Fibroblast of mammary gland (primary cell): ENCODE results near the gene SNED1.

ENCODE experiments used
- DNase-seq: peaks from one replicate; pipeline ENCODE4 v3.0.0-alpha.2; 2010; ENCODE audit warnings: low read depth
- H3K4me3 ChIP-seq: 2 replicates; pipeline ENCODE4 v1.5.1; 2011; ENCODE audit warnings: low read depth, mild to moderate bottlenecking, low read length, moderate library complexity; ENCODE audit not compliant: control insufficient read depth
- CTCF ChIP-seq: conservative IDR thresholded peaks from 2 replicates; pipeline ENCODE4 v1.5.1; 2011; ENCODE audit warnings: low read depth, low read length, inconsistent platforms; ENCODE audit not compliant: control insufficient read depth, insufficient read depth

The SNED1 gene

DNA sequence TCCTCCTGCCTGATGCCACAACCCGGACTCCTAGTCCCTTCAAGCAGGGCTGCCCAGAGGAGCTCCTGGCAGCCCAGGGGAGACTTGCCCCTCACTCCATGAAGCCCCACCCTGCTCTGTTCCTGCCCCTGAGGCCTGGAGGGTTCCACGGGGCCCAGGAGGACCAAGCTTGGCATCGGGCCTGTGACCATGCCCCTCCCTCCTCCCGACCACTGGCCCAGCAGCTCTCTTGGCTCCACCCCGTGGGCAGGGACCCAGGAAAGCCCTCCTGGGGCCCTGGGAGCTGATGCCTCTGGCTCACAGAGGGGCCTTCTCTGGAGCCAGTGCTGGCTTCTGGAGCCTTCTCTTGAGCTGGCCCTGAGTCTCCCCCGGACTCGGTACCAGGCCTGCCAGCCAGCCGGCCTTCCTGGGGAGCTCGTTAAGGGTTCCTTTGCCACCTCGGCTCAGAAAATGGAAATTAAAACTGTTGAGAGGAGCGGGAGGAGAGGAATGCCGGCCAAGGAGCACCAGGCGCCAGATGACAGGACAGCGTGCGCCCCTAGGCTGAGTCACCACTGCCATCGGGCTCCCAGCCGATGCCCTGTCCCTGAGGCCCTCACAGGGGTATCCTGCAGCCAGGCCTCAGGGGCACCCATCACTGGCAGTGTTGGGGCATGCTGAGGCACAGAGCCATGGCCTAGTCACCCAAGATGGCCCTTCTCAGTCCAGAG is 40.6 kb upstream of the SNED1 start:
- no peak for DNase-seq
- TF ChIP-seq CTCF: no peak
- H3K4me3 ChIP-seq: no peak overlapping the region

DNA sequence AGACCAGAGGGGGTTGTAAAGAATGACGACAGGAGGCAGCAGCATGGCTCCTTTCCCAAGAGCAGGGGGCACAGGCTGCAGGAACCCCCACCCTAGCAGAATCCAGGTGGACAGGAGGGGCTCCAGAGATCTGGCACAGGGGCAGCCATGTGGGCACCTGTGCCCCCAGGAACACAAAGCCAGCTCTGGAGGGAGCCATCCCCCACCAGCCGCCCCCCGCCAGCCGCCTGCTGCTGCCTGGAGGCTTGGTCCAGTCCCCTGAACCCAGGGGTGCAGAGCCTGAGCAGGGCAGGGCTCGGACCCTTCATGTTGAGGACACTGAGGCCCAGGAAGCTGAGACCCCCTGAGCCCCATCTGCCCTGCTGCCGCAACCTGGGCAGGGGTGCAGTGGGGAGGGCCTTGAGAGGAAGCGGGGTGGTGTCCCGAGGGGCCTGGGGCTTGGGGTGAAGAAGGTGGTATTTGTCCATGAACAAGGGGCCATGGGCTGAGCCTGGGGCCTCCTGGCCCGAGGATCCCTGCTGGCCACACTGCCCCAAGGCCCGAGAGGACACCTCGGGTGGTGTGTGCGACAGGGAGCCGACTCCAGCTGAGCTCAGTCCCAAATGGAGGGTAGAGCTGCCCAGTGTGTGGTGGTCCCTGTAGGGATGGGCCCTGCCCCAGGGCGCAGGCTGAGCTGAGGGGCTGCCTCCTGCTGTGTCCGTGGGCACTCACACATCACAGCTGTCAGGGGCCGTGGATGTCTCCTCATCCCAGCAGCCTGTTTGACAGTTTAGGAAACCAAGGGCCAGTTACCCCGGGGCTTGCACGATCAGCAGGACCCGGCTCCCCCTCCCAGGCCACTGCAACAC is 39.8 kb upstream of the SNED1 start:
- no peak for TF ChIP-seq CTCF
- DNase-seq: no peak
- no peak overlapping the region for H3K4me3 ChIP-seq

DNA sequence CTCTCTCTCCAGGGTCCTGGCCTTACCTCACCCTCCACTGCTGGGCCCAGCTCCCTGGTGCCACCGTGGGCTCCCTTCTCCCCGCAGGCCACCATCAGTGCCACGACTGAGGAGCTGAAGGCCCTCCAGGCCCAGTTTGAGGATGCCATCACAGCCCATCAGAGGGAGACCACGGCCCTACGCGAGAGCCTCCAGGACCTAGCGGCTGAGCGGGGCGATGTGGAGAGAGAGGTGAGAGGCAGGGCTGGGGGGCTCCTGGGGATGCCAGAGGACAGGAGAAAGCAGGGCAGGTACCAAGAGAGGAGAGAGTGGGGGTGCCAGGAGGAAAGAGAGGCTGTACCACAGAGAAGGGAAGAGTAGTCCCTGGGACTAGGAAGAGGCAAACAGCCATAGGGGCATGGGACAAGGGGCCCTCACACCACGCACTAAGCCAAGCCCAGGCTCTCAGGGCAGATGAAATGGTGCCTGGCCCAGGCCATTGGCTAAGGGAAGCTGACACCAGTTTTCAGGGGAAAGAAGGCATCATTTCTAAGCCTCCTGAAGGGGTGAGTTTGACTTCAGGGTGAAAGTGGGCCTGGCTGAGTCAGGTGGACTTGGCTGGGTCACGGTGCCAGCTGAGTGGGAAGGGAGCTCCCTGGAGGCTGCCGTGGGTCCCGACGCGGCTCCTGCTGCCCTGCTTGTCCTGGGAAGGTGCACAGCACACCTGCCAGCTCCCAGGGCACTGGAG is 39.0 kb upstream of the SNED1 start:
- TF ChIP-seq CTCF: no peak
- DNase-seq: no peak
- H3K4me3 ChIP-seq: no peak overlapping the region

- no peak for TF ChIP-seq CTCF
- DNase-seq: no peak
- H3K4me3 ChIP-seq: no peak overlapping the region
These were observed 38.5 kb upstream of the SNED1 start for GRCh38 chr2:240959941-240960308.

- TF ChIP-seq CTCF: no peak
- peak; percentile 79 for DNase-seq
- no peak overlapping the region for H3K4me3 ChIP-seq
These were observed 38.0 kb upstream of the SNED1 start for GRCh38 chr2:240960309-240960970.

- peak; percentile 48 for DNase-seq
- H3K4me3 ChIP-seq: no peak overlapping the region
- TF ChIP-seq CTCF: no peak
These were observed 37.2 kb upstream of the SNED1 start for GRCh38 chr2:240960971-240961876.
